Measurements from ENCODE around the gene OR2F2. TPM values are rescaled to one million over a fixed set of nuclear protein-coding genes. Genes with fewer than 3 reads are reported as not detected.

Gene OR2F2
- total RNA-seq, 1 donor from 2014 or later: not detected

DNA sequence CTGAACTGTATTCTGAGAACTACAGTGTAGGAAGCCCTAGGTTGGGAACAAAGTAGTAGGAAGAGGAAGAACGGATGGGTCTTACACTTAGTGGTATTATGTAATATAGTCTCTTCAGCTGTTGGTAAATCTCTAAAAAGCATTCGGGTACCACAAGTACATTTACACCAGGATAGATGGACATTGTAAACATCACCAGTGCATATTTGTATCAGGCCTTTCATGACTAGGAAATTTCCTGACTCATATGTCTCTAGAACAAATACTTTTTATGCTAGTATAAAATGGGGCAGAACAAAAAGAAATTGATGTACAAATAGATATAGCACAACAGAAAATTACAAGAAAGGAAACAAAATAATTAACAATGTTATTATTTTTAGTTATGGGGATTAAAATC lies 43.6 kb downstream of the OR2F2 start:
- no peaks in the 10 kb centered on the region for H3K27me3 Mint-ChIP-seq (ENCODE audit: unreplicated experiment)
- no peak overlapping the region for H3K27ac Mint-ChIP-seq (ENCODE audit: unreplicated experiment)
- peaks cover 22% of the 10 kb centered on the region for H3K4me1 Mint-ChIP-seq (ENCODE audit: unreplicated experiment)
- H3K9me3 Mint-ChIP-seq (ENCODE audit: unreplicated experiment): no peaks in the 10 kb centered on the region
- no peak overlapping the region for H3K4me3 Mint-ChIP-seq (ENCODE audit: unreplicated experiment)
- no peak for DNase-seq (ENCODE audit: extremely low spot score, unreplicated experiment)
- TF ChIP-seq, protein P1, sequence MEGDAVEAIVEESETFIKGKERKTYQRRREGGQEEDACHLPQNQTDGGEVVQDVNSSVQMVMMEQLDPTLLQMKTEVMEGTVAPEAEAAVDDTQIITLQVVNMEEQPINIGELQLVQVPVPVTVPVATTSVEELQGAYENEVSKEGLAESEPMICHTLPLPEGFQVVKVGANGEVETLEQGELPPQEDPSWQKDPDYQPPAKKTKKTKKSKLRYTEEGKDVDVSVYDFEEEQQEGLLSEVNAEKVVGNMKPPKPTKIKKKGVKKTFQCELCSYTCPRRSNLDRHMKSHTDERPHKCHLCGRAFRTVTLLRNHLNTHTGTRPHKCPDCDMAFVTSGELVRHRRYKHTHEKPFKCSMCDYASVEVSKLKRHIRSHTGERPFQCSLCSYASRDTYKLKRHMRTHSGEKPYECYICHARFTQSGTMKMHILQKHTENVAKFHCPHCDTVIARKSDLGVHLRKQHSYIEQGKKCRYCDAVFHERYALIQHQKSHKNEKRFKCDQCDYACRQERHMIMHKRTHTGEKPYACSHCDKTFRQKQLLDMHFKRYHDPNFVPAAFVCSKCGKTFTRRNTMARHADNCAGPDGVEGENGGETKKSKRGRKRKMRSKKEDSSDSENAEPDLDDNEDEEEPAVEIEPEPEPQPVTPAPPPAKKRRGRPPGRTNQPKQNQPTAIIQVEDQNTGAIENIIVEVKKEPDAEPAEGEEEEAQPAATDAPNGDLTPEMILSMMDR (IDR thresholded peaks at IDR 0.05): no peak
- no peaks in the 10 kb centered on the region for H3K36me3 Mint-ChIP-seq (ENCODE audit: unreplicated experiment)

- no peaks in the 10 kb centered on the region for H3K27me3 Mint-ChIP-seq (ENCODE audit: unreplicated experiment)
Observed at GRCh38 chr7:143979359-143979758, 44.3 kb downstream of the OR2F2 start.

GRCh38 chr7:143979998-143980397 lies 45.0 kb downstream of the OR2F2 start:
- Mint-ChIP-seq H3K36me3 (ENCODE audit: unreplicated experiment) (no peaks in the 10 kb centered on the region), H3K4me3 (ENCODE audit: unreplicated experiment) (no peak overlapping the region), H3K27ac (ENCODE audit: unreplicated experiment) (peak overlapping the region; percentile 65), H3K9me3 (ENCODE audit: unreplicated experiment) (no peaks in the 10 kb centered on the region), H3K27me3 (ENCODE audit: unreplicated experiment) (no peaks in the 10 kb centered on the region), H3K4me1 (ENCODE audit: unreplicated experiment) (peaks cover 22% of the 10 kb centered on the region)
- TF ChIP-seq, protein P1 (IDR thresholded peaks at IDR 0.05): no peak
- no peak for DNase-seq (ENCODE audit: extremely low spot score, unreplicated experiment)

More at GRCh38 chr7:143979359-143979758, 44.3 kb downstream of the OR2F2 start:
- Mint-ChIP-seq H3K4me3 (ENCODE audit: unreplicated experiment) (no peak overlapping the region), H3K27ac (ENCODE audit: unreplicated experiment) (peak overlapping the region; percentile 65), H3K4me1 (ENCODE audit: unreplicated experiment) (peaks cover 22% of the 10 kb centered on the region), H3K9me3 (ENCODE audit: unreplicated experiment) (no peaks in the 10 kb centered on the region), H3K36me3 (ENCODE audit: unreplicated experiment) (no peaks in the 10 kb centered on the region)
- TF ChIP-seq, protein P1 (IDR thresholded peaks at IDR 0.05): no peak
- no peak for DNase-seq (ENCODE audit: extremely low spot score, unreplicated experiment)

DNA sequence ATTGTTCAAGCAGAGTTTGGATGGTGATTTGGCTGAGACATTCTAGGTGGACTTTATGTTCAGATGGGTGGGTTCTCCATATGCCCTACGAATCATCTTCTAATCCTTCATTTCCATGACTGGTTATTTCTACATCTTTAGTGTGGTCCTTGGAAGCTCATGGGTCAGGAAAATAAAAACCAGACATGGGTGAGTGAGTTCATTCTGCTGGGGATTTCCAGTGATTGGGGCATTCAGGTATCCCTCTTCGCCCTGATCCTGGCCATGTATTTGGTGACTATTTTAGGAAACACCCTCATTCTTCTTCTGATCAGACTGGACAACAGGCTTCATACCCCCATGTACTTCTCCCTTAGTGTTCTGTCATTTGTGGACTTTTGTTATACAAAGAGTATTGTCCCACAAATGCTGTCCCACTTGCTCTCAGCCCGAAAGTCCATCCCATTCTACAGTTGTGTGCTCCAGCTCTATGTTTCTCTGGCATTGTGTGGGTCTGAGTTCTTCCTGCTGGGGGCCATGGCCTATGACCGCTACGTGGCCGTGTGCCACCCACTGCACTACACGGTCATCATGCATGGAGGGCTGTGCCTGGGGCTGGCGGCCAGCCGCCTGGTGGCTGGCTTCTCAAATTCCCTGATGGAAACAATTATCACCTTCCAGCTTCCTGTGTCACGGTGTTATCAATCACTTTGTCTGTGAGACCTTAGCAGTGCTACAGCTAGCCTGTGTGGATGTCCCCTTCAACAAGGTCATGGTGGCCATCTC lies 45.9 kb downstream of the OR2F2 start:
- TF ChIP-seq, protein P1 (IDR thresholded peaks at IDR 0.05): no peak
- Mint-ChIP-seq H3K4me3 (ENCODE audit: unreplicated experiment) (no peak overlapping the region), H3K36me3 (ENCODE audit: unreplicated experiment) (no peaks in the 10 kb centered on the region), H3K9me3 (ENCODE audit: unreplicated experiment) (no peaks in the 10 kb centered on the region), H3K27me3 (ENCODE audit: unreplicated experiment) (no peaks in the 10 kb centered on the region), H3K27ac (ENCODE audit: unreplicated experiment) (no peak overlapping the region), H3K4me1 (ENCODE audit: unreplicated experiment) (peaks cover 22% of the 10 kb centered on the region)
- no peak for DNase-seq (ENCODE audit: extremely low spot score, unreplicated experiment)

GRCh38 chr7:143983960-143984359 lies 48.9 kb downstream of the OR2F2 start:
- TF ChIP-seq, protein P1 (IDR thresholded peaks at IDR 0.05): no peak
- Mint-ChIP-seq H3K4me3 (ENCODE audit: unreplicated experiment) (no peak overlapping the region), H3K4me1 (ENCODE audit: unreplicated experiment) (peaks cover 29% of the 10 kb centered on the region), H3K36me3 (ENCODE audit: unreplicated experiment) (no peaks in the 10 kb centered on the region), H3K9me3 (ENCODE audit: unreplicated experiment) (no peaks in the 10 kb centered on the region), H3K27me3 (ENCODE audit: unreplicated experiment) (no peaks in the 10 kb centered on the region), H3K27ac (ENCODE audit: unreplicated experiment) (no peak overlapping the region)
- no peak for DNase-seq (ENCODE audit: extremely low spot score, unreplicated experiment)

Other genes starting within 250 kb of the OR2F2 start
- gene CTAGE6, start 177.5 kb upstream of the OR2F2 start, total RNA-seq: 0.60 and 0.86 TPM in 2 replicates
- gene TCAF1, start 33.1 kb upstream of the OR2F2 start, total RNA-seq: 82.4 and 87.8 TPM in 2 replicates
- not detected in 2 replicates for gene OR2F1, start 19.6 kb downstream of the OR2F2 start, total RNA-seq
- gene OR6B1, start 65.1 kb downstream of the OR2F2 start, total RNA-seq: not detected in 2 replicates
- gene OR2A5, start 113.7 kb downstream of the OR2F2 start, total RNA-seq: not detected in 2 replicates
- not detected in 2 replicates for gene OR2A25, start 134.6 kb downstream of the OR2F2 start, total RNA-seq
- gene OR2A12, start 151.0 kb downstream of the OR2F2 start, total RNA-seq: not detected in 2 replicates
- not detected in 2 replicates for gene OR2A2, start 174.3 kb downstream of the OR2F2 start, total RNA-seq
- gene OR2A14, start 187.9 kb downstream of the OR2F2 start, total RNA-seq: not detected in 2 replicates
- gene CTAGE4, start 248.2 kb downstream of the OR2F2 start, total RNA-seq: 1.3 TPM in 1 of 2 replicates, not detected in the other